Urothelium cell line (cell line): ENCODE data around the gene KCNK13.
"Not testable (repeated sequence)": the region's sequence is repeated elsewhere in the genome, so short reads cannot be mapped to it uniquely, and the experiment has no call there.

Experiments used
- DNase-seq: peaks from one replicate; pipeline ENCODE4 v3.0.0; 2011; ENCODE audit warnings: low spot score, mixed read lengths
- FAIRE-seq: peaks from 2 replicates; lab custom pipeline; 2011; peaks lifted over from hg19 to GRCh38; lab: Jason Lieb, UNC

Gene KCNK13

DNA sequence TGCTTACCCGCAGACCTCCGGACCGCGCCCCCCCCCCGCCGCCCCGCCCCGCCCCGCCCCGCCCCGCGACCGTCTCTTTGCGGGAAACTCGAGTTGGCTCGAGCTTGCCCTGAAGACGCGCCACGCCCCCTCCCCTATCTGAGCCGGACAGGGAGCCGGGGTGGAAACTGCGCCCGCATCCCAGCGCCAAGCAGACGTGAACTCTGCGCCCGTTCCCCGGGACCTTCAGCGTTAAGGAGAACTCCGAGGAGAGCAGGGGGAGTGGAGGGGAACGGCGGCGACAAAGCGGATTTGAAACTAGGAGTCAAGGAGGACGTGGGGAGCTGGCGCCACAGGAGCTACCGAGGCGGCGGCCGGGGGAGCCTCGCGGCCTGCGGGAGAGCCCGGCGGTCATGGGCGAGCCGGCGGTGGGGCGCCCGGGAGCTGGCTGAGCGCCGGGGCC, at the start of gene KCNK13:
KCNK13 (plus strand) TSS at position 310 of the 442 bp plus-strand sequence. CDS start 212 bp downstream, outside the sequence.
- FAIRE-seq (no peak), DNase-seq (no peak)

- DNase-seq: no peak
- FAIRE-seq: no peak
Observed at GRCh38 chr14:90017371-90017770, 44.4 kb upstream of the KCNK13 start.

DNA sequence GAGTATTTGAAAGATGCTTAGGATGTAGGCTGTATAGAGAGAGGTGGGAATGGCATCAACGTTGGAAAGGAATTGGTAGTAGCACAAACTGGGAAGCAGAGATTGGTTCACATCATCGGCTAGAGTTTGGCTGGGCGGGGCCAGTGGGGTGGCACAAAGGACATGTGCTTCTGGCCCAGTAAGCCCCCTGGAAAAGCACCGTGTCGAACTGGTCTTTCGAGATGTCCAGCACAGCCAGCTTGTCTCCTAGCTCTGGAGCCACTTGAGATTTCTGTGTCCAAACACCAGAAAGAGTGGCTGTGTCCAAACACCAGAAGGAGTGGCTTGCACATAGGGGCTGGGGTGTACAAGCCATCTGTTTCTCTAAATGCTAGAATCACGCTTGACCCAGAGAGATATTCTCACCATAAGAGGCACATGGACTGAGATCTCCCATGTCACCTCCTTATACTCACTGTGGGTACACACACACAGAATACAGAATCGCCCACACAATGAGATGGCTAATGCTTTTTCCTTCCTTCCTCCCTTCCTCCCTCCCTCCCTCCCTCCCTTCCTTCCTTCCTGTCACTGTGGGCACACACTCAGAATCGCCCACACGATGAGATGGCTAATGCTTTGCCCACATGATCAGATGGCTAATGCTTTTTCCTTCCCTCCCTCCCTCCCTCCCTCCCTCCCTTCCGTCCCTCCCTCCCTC, 41.8 kb upstream of the KCNK13 start:
- no peak for FAIRE-seq
- no peak for DNase-seq

DNA sequence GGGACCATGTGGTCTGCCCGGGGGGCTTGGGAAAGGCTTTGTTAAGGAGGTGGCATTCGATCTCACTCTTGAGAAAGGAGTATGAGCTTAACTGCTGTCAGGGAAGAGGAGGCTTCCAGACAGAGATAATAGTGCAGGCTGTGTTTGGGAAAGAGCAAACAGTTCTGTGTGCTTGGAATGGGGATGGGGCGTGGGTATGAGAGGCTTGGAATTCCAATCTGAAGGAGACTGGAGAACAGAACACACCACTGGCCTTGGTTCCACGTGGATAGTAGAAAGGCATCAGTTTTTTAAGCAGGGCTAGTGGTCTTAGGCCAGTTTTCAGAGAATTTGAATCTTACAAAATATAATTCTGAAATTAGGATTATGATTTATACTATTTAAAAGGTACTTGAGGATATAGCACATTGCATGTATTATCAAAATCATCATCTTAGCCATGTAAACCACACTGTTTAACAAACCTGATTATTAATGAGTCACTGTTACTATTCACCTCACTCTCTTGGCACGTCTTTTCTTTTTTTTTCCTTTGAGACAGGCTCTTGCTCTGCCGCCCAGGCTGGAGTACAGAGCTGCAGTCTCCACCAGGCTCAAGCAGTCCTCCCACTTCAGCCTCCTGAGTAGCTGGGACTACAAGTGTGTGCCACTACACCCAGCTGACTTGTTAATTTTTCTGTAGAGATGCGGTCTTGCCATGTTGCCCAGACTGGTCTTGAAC, 38.5 kb upstream of the KCNK13 start:
- no peak for FAIRE-seq
- DNase-seq: no peak

DNA sequence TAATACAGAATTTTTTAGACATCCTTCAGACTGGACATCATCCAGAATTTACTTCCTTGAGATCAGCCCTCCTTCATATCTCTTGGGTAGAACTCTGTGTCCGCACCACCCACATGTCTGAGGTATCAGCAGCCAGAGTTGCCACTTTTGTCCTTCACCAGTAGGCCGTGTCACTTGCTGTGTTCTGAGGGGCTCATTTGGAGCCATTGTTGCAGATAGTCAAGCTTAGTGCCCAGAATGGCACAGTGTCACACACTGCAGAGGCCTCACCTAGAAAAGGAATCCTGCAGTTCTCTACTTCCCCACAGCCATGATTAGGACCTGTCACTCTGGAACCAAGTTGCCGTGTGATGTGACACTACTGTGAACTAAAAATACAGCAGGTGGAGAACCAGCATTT, 36.9 kb upstream of the KCNK13 start:
- no peak for FAIRE-seq
- DNase-seq: no peak

DNA sequence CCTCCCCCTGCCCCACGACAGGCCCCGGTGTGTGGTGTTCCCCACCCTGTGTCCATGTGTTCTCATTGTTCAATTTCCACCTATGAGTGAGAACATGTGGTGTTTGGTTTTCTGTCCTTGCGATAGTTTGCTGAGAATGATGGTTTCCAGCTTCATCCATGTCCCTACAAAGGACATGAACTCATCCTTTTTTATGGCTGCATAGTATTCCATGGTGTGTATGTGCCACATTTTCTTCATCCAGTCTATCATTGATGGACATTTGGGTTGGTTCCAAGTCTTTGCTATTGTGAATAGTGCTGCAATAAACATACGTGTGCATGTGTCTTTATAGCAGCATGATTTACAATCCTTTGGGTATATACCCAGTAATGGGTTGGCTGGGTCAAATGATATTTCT, 35.2 kb upstream of the KCNK13 start:
- not testable (repeated sequence) for FAIRE-seq, DNase-seq

- no peak for FAIRE-seq
- no peak for DNase-seq
Observed at GRCh38 chr14:90027842-90028241, 34.0 kb upstream of the KCNK13 start.

DNA sequence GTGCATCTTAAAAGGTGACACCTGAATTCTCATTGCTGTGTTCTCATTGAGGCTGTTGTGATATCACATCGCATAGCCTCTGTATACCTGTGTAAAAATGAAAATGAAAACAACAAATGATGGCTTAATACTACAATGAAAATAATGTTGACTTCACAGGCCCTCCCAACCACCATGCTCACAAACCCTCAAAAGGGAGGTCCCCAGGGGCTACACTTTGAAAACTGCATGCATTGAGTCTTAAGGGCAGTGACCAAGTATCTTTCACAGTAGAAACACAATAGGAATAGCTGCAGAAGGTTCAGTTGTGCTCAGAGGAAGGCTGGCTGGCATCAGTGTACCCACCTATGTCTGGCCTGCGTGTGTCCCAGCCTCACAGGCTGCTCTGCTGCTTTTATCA, 27.6 kb upstream of the KCNK13 start:
- DNase-seq (no peak), FAIRE-seq (no peak)

GRCh38 chr14:90034835-90035525, 26.8 kb upstream of the KCNK13 start:
- FAIRE-seq: no peak

GRCh38 chr14:90039253-90040010, 22.4 kb upstream of the KCNK13 start:
- FAIRE-seq (no peak), DNase-seq (no peak)

More at GRCh38 chr14:90034835-90035525, 26.8 kb upstream of the KCNK13 start:
- no peak for DNase-seq

- FAIRE-seq (no peak), DNase-seq (no peak)
Observed at GRCh38 chr14:90040411-90040810, 21.4 kb upstream of the KCNK13 start.

GRCh38 chr14:90042496-90043252, 19.1 kb upstream of the KCNK13 start:
- FAIRE-seq: no peak
- DNase-seq: no peak

DNA sequence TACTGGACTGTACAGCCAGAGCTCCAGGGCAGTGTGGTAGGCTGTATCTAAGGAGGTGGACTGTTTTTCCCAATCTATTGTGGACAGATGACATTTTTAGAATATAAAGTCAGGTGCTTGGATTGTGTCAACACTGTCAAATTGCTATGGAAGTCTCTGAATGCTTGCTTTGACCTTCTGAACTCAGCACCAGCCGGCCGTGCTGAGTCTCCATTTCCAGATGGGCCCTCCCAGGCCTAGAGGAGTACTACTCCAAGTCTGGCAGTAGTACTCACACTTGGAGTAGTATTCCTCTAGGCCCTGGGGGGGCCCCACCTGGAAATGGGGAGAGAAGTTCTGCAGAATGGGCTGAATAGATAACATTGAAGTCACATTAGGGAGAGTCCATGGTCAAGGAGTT, 16.2 kb upstream of the KCNK13 start:
- DNase-seq (no peak), FAIRE-seq (no peak)

DNA sequence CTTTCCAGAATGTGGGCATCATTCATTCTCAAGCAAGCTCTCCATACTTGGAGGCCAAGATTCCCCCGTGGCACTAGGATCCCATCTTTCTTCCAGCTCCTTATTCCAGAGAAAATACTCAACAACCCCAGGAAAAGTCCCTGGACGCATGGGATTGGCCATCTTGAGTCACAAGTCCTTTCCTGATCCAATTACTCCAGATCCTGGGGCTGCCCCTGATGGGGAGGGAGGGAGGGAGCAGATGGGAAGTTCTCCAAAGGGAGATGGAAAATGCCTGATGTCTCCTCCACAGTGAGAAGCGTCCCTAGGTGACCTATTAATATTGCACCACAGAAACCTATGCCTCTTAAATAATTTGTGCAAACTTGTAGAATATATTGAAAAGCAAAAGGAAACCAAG, 12.4 kb upstream of the KCNK13 start:
- FAIRE-seq (no peak), DNase-seq (no peak)

- FAIRE-seq: no peak
- DNase-seq: no peak
Observed at GRCh38 chr14:90050271-90050670, 11.5 kb upstream of the KCNK13 start.

- FAIRE-seq (no peak), DNase-seq (no peak)
Observed at GRCh38 chr14:90053044-90053443, 8.8 kb upstream of the KCNK13 start.

- FAIRE-seq (no peak), DNase-seq (no peak)
Observed at GRCh38 chr14:90054803-90055202, 7.0 kb upstream of the KCNK13 start.

- FAIRE-seq (no peak), DNase-seq (no peak)
Observed at GRCh38 chr14:90056826-90057225, 5.0 kb upstream of the KCNK13 start.

DNA sequence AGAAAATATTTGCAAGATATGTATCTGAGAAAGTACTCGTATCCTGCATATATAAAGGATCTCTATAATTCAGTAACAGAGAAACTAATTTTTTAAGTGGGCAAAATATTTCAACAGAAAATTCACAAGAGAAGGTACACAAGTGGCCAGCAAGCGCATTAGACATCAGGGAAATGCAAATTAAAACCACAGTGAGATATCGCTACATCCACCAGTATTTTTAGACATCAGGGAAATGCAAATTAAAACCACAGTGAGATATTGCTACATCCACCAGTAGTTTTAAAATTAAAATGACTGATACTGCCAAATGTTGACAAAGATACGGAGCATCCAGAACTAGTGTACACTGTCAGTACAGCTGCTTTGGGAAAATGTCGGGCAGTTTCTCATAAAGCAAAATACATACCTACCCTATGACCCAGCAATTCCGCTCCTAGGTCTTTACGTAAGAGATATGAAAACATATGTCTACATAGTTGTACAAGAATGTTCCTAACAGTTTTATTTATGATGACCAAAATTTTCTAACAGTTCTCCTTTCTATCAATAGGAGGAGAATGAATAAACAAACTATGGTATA, 2.8 kb upstream of the KCNK13 start:
- DNase-seq (no peak), FAIRE-seq (no peak)
